GM19397 (cell line): ENCODE measurements around the gene CCL25.
A peak's percentile ranks its signal among the peaks of the same experiment; 100 is the strongest.

Experiments used
- ATAC-seq: cut with Tn5 transposase; IDR thresholded peaks from one replicate; pipeline ENCODE4 v1.9.1; 2021; ENCODE audit warnings: mild to moderate bottlenecking, moderate library complexity; ENCODE audit not compliant: unreplicated experiment

Gene CCL25

GRCh38 chr19:8044018-8044417, 8.5 kb upstream of the CCL25 start:
- no peak for ATAC-seq

GRCh38 chr19:8045872-8046568, 6.5 kb upstream of the CCL25 start:
- ATAC-seq: no peak

- no peak for ATAC-seq
Measured at GRCh38 chr19:8046569-8047165, 5.9 kb upstream of the CCL25 start.

GRCh38 chr19:8050274-8051096, 2.1 kb upstream of the CCL25 start:
- peak; percentile 68 for ATAC-seq

GRCh38 chr19:8054169-8054568, 1.6 kb downstream of the CCL25 start:
- ATAC-seq: no peak

GRCh38 chr19:8056533-8056932, 4.0 kb downstream of the CCL25 start:
- no peak for ATAC-seq

GRCh38 chr19:8057545-8058270, 5.1 kb downstream of the CCL25 start:
- no peak for ATAC-seq

GRCh38 chr19:8064911-8065874, 12.6 kb downstream of the CCL25 start:
- ATAC-seq: no peak

GRCh38 chr19:8065875-8066261, 13.3 kb downstream of the CCL25 start:
- ATAC-seq: no peak

GRCh38 chr19:8069096-8069973, 16.8 kb downstream of the CCL25 start:
- no peak for ATAC-seq

- no peak for ATAC-seq
Measured at GRCh38 chr19:8071912-8072311, 19.4 kb downstream of the CCL25 start.

GRCh38 chr19:8074501-8074900, 21.9 kb downstream of the CCL25 start:
- no peak for ATAC-seq

- no peak for ATAC-seq
Measured at GRCh38 chr19:8075158-8076074, 22.9 kb downstream of the CCL25 start.

GRCh38 chr19:8079988-8080387, 27.4 kb downstream of the CCL25 start:
- ATAC-seq: no peak

GRCh38 chr19:8080832-8081231, 28.3 kb downstream of the CCL25 start:
- no peak for ATAC-seq

GRCh38 chr19:8081569-8082550, 29.3 kb downstream of the CCL25 start:
- no peak for ATAC-seq

- ATAC-seq: no peak
Measured at GRCh38 chr19:8083141-8083540, 30.6 kb downstream of the CCL25 start.
